GM23338 (cell line): Measurements from ENCODE around the gene MIX23. TPM values are rescaled to one million over a fixed set of nuclear protein-coding genes. Genes with fewer than 3 reads are reported as not detected.

ENCODE experiments used
- ATAC-seq: fragments of 200-7000 bp; cut with Tn5 transposase; 3 replicates; pipeline ENCODE4 v1.9.1; 2020
- DNase-seq: peaks from one replicate; pipeline ENCODE4 v3.0.0-alpha.2; 2015; ENCODE audit warnings: low spot score
- H2AFZ ChIP-seq: fragments of 200-600 bp; sonication (generic); 2 replicates; pipeline ENCODE4 v1.8.0; 2016; ENCODE audit warnings: antibody characterized with exemption, mild to moderate bottlenecking, moderate library complexity
- H3F3A ChIP-seq: fragments of 200-600 bp; sonication (generic); replicated peaks from 2 replicates; pipeline ENCODE4 v1.8.0; 2017; ENCODE audit warnings: antibody characterized with exemption, mixed run types, low read depth
- H3K27ac ChIP-seq: fragments of 200-600 bp; sonication (generic); 2 replicates; pipeline ENCODE4 v1.6.1; 2016; ENCODE audit warnings: low read depth
- H3K27me3 ChIP-seq: fragments of 200-600 bp; sonication (generic); 2 replicates; pipeline ENCODE4 v1.8.0; 2016; ENCODE audit warnings: mild to moderate bottlenecking, mixed run types, moderate library complexity; ENCODE audit not compliant: insufficient read depth
- H3K36me3 ChIP-seq: fragments of 200-600 bp; sonication (generic); 2 replicates; pipeline ENCODE4 v1.8.0; 2016; ENCODE audit warnings: mild to moderate bottlenecking; ENCODE audit not compliant: insufficient read depth
- H3K4me1 ChIP-seq: fragments of 200-600 bp; sonication (generic); 2 replicates; pipeline ENCODE4 v1.8.0; 2016; ENCODE audit warnings: mild to moderate bottlenecking, moderate library complexity; ENCODE audit not compliant: insufficient read depth
- H3K4me2 ChIP-seq: fragments of 200-600 bp; sonication (generic); 2 replicates; pipeline ENCODE4 v1.7.1; 2017; ENCODE audit warnings: mixed run types
- H3K4me3 ChIP-seq: fragments of 200-600 bp; sonication (generic); 2 replicates; pipeline ENCODE4 v1.6.1; 2016; ENCODE audit warnings: mixed run types
- H3K79me2 ChIP-seq: fragments of 200-600 bp; sonication (generic); replicated peaks from 2 replicates; pipeline ENCODE4 v1.8.0; 2017; ENCODE audit warnings: mild to moderate bottlenecking; ENCODE audit not compliant: insufficient read depth
- H3K9me2 ChIP-seq: fragments of 200-600 bp; sonication (generic); 2 replicates; pipeline ENCODE4 v1.8.0; 2017; ENCODE audit not compliant: insufficient read depth
- H4K20me1 ChIP-seq: fragments of 200-600 bp; sonication (generic); replicated peaks from 2 replicates; pipeline ENCODE4 v1.8.0; 2017; ENCODE audit warnings: mild to moderate bottlenecking; ENCODE audit not compliant: insufficient read depth
- H3K27ac Mint-ChIP-seq: 2 replicates; pipeline ENCODE4 v1.8.0; 2020; ENCODE audit warnings: inconsistent platforms, mild to moderate bottlenecking, moderate library complexity, mixed read lengths
- H3K27me3 Mint-ChIP-seq: 3 replicates; pipeline ENCODE4 v1.8.0; 2022; ENCODE audit warnings: low read depth, mild to moderate bottlenecking, moderate library complexity, mixed read lengths, inconsistent platforms; ENCODE audit not compliant: insufficient read depth, poor library complexity
- H3K36me3 Mint-ChIP-seq: 3 replicates; pipeline ENCODE4 v1.8.0; 2021; ENCODE audit warnings: low read depth, mild to moderate bottlenecking, inconsistent platforms, moderate library complexity, mixed read lengths
- H3K4me1 Mint-ChIP-seq: 3 replicates; pipeline ENCODE4 v1.8.0; 2020; ENCODE audit warnings: mild to moderate bottlenecking, inconsistent platforms, mixed read lengths
- H3K4me3 Mint-ChIP-seq: 3 replicates; pipeline ENCODE4 v1.8.0; 2021; ENCODE audit warnings: moderate library complexity, mild to moderate bottlenecking, inconsistent platforms, mixed read lengths
- H3K9me3 Mint-ChIP-seq: 3 replicates; pipeline ENCODE4 v1.8.0; 2020; ENCODE audit warnings: moderate library complexity, mild to moderate bottlenecking, inconsistent platforms, mixed read lengths
- CREB1 ChIP-seq: fragments of 250-450 bp; sonication (Bioruptor Pico); IDR thresholded peaks from 2 replicates; pipeline ENCODE4 v1.5.0; 2020; ENCODE audit warnings: low read depth, mild to moderate bottlenecking, moderate library complexity
- EZH2 ChIP-seq: fragments of 200-600 bp; sonication (generic); IDR thresholded peaks from one replicate; pipeline ENCODE4 v1.8.0; 2017; ENCODE audit warnings: antibody characterized with exemption, mild to moderate bottlenecking, low read depth; ENCODE audit not compliant: unreplicated experiment
- EZH2phosphoT487 ChIP-seq: fragments of 200-600 bp; sonication (generic); IDR thresholded peaks from one replicate; pipeline ENCODE4 v1.8.1; 2018; ENCODE audit warnings: antibody characterized with exemption; ENCODE audit not compliant: unreplicated experiment
- JUNB ChIP-seq: IDR thresholded peaks from one replicate; pipeline ENCODE4 v1.6.1; 2016; ENCODE audit warnings: antibody characterized with exemption; ENCODE audit not compliant: unreplicated experiment
- NANOG ChIP-seq: IDR thresholded peaks from 2 replicates; pipeline ENCODE4 v1.6.1; 2016; ENCODE audit warnings: antibody characterized with exemption, borderline replicate concordance
- POLR2AphosphoS5 ChIP-seq: IDR thresholded peaks from 2 replicates; pipeline ENCODE4 v1.6.1; 2016; ENCODE audit warnings: antibody characterized with exemption, low read depth
- STAT1 ChIP-seq: IDR thresholded peaks from one replicate; pipeline ENCODE4 v1.6.1; 2016; ENCODE audit warnings: antibody characterized with exemption; ENCODE audit not compliant: unreplicated experiment
- ZNF114 ChIP-seq: fragments of 250-450 bp; sonication (Bioruptor Pico); IDR thresholded peaks from 2 replicates; pipeline ENCODE4 v1.5.0; 2020; ENCODE audit warnings: mild to moderate bottlenecking, moderate library complexity
- ZNF331 ChIP-seq: fragments of 250-450 bp; sonication (Bioruptor Pico); IDR thresholded peaks from 2 replicates; pipeline ENCODE4 v1.5.0; 2020; ENCODE audit warnings: low read depth, mild to moderate bottlenecking, moderate library complexity
- polyA plus RNA-seq: library from polyadenylated mRNA; unstranded; fragments of >200 nt; fragmentation: Nextera tagmentation; extraction: Ambion mirVana; gene quantifications from 2 replicates; pipeline ENCODE4 v1.2.1, GENCODE V29; 2016
- total RNA-seq: library from RNA; depleted of rRNA; stranded (reverse); fragments of >200 nt; shearing (Covaris generic); gene quantifications from 2 replicates; pipeline ENCODE4 v1.2.3, GENCODE V29; 2014
- TF ChIP-seq, protein P1 (sequence below): IDR thresholded peaks from one replicate; pipeline ENCODE4 v1.6.1; 2018; ENCODE audit warnings: antibody characterized with exemption; ENCODE audit not compliant: unreplicated experiment
- TF ChIP-seq, protein P2 (sequence below): IDR thresholded peaks from 2 replicates; pipeline ENCODE4 v1.6.1; 2016; ENCODE audit warnings: antibody characterized with exemption
- TF ChIP-seq, protein P3 (sequence below), 2 experiments: fragments of 200-600 bp in 1 of 2; sonication (generic) in 1 of 2; conservative IDR thresholded peaks; 2 replicates each; pipeline versions ENCODE4 v1.5.1 to v1.6.1; 2016 to 2017; ENCODE audit warnings: antibody characterized with exemption in 2 of 2, low read depth in 2 of 2, mild to moderate bottlenecking in 2 of 2, moderate library complexity in 1 of 2

MIX23 gene
- total and polyA plus RNA-seq, 2 experiments from 2014 or later, result 57.7 to 146 TPM

- TF ChIP-seq CREB1 (CRISPR knock-in tag), result no peak
- TF ChIP-seq, protein P1, sequence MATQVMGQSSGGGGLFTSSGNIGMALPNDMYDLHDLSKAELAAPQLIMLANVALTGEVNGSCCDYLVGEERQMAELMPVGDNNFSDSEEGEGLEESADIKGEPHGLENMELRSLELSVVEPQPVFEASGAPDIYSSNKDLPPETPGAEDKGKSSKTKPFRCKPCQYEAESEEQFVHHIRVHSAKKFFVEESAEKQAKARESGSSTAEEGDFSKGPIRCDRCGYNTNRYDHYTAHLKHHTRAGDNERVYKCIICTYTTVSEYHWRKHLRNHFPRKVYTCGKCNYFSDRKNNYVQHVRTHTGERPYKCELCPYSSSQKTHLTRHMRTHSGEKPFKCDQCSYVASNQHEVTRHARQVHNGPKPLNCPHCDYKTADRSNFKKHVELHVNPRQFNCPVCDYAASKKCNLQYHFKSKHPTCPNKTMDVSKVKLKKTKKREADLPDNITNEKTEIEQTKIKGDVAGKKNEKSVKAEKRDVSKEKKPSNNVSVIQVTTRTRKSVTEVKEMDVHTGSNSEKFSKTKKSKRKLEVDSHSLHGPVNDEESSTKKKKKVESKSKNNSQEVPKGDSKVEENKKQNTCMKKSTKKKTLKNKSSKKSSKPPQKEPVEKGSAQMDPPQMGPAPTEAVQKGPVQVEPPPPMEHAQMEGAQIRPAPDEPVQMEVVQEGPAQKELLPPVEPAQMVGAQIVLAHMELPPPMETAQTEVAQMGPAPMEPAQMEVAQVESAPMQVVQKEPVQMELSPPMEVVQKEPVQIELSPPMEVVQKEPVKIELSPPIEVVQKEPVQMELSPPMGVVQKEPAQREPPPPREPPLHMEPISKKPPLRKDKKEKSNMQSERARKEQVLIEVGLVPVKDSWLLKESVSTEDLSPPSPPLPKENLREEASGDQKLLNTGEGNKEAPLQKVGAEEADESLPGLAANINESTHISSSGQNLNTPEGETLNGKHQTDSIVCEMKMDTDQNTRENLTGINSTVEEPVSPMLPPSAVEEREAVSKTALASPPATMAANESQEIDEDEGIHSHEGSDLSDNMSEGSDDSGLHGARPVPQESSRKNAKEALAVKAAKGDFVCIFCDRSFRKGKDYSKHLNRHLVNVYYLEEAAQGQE, result no peak
- TF ChIP-seq NANOG, result no peak
- TF ChIP-seq EZH2, result no peak
- TF ChIP-seq ZNF331 (CRISPR knock-in tag), result no peak
- TF ChIP-seq ZNF114 (CRISPR knock-in tag), result no peak
- no peak for TF ChIP-seq STAT1
Observed at GRCh38 chr3:122410111-122410510, 27.1 kb upstream of the MIX23 start (continued).

- H3K4me1 ChIP-seq, result no peaks in the 10 kb centered on the region
- Mint-ChIP-seq H3K27me3 (no peaks in the 10 kb centered on the region), H3K36me3 (peaks cover 23% of the 10 kb centered on the region), H3K27ac (no peak overlapping the region), H3K9me3 (no peaks in the 10 kb centered on the region), H3K4me3 (no peak overlapping the region), H3K4me1 (no peaks in the 10 kb centered on the region)
- H3K4me3 ChIP-seq, result no peak overlapping the region
- peaks cover 9% of the 10 kb centered on the region for H3K36me3 ChIP-seq
- no peaks in the 10 kb centered on the region for H3K27me3 ChIP-seq
- TF ChIP-seq POLR2AphosphoS5 (no peak), NANOG (no peak), JUNB (no peak), ZNF331 (CRISPR knock-in tag) (no peak), EZH2 (no peak), EZH2phosphoT487 (no peak)
- TF ChIP-seq, protein P2, sequence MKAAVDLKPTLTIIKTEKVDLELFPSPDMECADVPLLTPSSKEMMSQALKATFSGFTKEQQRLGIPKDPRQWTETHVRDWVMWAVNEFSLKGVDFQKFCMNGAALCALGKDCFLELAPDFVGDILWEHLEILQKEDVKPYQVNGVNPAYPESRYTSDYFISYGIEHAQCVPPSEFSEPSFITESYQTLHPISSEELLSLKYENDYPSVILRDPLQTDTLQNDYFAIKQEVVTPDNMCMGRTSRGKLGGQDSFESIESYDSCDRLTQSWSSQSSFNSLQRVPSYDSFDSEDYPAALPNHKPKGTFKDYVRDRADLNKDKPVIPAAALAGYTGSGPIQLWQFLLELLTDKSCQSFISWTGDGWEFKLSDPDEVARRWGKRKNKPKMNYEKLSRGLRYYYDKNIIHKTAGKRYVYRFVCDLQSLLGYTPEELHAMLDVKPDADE, result no peak
- TF ChIP-seq, protein P3, sequence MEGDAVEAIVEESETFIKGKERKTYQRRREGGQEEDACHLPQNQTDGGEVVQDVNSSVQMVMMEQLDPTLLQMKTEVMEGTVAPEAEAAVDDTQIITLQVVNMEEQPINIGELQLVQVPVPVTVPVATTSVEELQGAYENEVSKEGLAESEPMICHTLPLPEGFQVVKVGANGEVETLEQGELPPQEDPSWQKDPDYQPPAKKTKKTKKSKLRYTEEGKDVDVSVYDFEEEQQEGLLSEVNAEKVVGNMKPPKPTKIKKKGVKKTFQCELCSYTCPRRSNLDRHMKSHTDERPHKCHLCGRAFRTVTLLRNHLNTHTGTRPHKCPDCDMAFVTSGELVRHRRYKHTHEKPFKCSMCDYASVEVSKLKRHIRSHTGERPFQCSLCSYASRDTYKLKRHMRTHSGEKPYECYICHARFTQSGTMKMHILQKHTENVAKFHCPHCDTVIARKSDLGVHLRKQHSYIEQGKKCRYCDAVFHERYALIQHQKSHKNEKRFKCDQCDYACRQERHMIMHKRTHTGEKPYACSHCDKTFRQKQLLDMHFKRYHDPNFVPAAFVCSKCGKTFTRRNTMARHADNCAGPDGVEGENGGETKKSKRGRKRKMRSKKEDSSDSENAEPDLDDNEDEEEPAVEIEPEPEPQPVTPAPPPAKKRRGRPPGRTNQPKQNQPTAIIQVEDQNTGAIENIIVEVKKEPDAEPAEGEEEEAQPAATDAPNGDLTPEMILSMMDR (conservative IDR thresholded peaks at IDR 0.05; ENCODE audit: low read depth in 2 of 2), result no peak
- no peaks in the 10 kb centered on the region for H3F3A ChIP-seq
- DNase-seq (no peak), ATAC-seq (no peak)
- H3K27ac ChIP-seq, result no peak overlapping the region
- peaks cover 5% of the 10 kb centered on the region; the same call in 1 of the 2 replicates for H4K20me1 ChIP-seq
- H3K9me2 ChIP-seq, result no peaks in the 10 kb centered on the region
- H2AFZ ChIP-seq, result no peak overlapping the region
- H3K79me2 ChIP-seq, result no peaks in the 10 kb centered on the region
- no peak overlapping the region for H3K4me2 ChIP-seq
Observed at GRCh38 chr3:122409446-122409845, 26.4 kb upstream of the MIX23 start.
